Fibroblast of lung (primary cell): Measurements from ENCODE around the gene XRCC4.

Experiments
- CTCF ChIP-seq, 2 donors: IDR thresholded peaks in 1 of 2; conservative IDR thresholded peaks in 1 of 2; 1 replicate in 1 of 2; 2 replicates in 1 of 2; pipeline ENCODE4 v1.5.1; 2011 to 2012; ENCODE audit warnings: low read length in 2 of 2, control low read depth in 1 of 2, inconsistent platforms in 1 of 2, low read depth in 1 of 2, mild to moderate bottlenecking in 1 of 2
- EZH2 ChIP-seq: IDR thresholded peaks from 2 replicates; pipeline ENCODE4 v1.5.1; 2012; ENCODE audit warnings: low read length, control low read depth, mild to moderate bottlenecking; ENCODE audit errors: missing control alignments

- TF ChIP-seq CTCF (conservative IDR thresholded peaks at IDR 0.05 in 1 of 2, IDR thresholded peaks at IDR 0.05 in 1 of 2; ENCODE audit: low read depth in 1 of 2, low read length in 2 of 2) (no peak), EZH2 (no peak)
Measured at GRCh38 chr5:83050723-83051340, 26.5 kb upstream of the XRCC4 start.
